Stimulated activated naive CD8-positive, alpha-beta T cell treated with anti-CD3 and anti-CD28 coated beads, Interleukin-15, Interleukin-2, amounts not matched to agents 100 U/mL and 50 U/mL, for 24 hours (primary cell): ENCODE results near the gene HECW1.
"Not testable (repeated sequence)": the region's sequence is repeated elsewhere in the genome, so short reads cannot be mapped to it uniquely, and the experiment has no call there.

Experiments used
- ATAC-seq: fragments of 150-1000 bp; cut with Tn5 transposase; one replicate; pipeline ENCODE4 v1.10.0; 2021
- DNase-seq: peaks from one replicate; pipeline ENCODE4 v3.0.0; 2021

HECW1 gene

GRCh38 chr7:43210539-43210938 lies 98.1 kb downstream of the HECW1 start:
- ATAC-seq, DNase-seq: not testable (repeated sequence)

GRCh38 chr7:43211286-43211685 lies 98.8 kb downstream of the HECW1 start:
- DNase-seq (no peak), ATAC-seq (no peak)

GRCh38 chr7:43211693-43212092 lies 99.2 kb downstream of the HECW1 start:
- DNase-seq = no peak
- no peak for ATAC-seq

GRCh38 chr7:43212921-43213320 lies 100.5 kb downstream of the HECW1 start:
- ATAC-seq (no peak), DNase-seq (no peak)

- no peak for ATAC-seq
- no peak for DNase-seq
Measured at GRCh38 chr7:43215061-43215460, 102.6 kb downstream of the HECW1 start.

- no peak for DNase-seq
- no peak for ATAC-seq
Measured at GRCh38 chr7:43217055-43217454, 104.6 kb downstream of the HECW1 start.

- not testable (repeated sequence) for ATAC-seq, DNase-seq
Measured at GRCh38 chr7:43218901-43219300, 106.5 kb downstream of the HECW1 start.

GRCh38 chr7:43220250-43220649 lies 107.8 kb downstream of the HECW1 start:
- no peak for ATAC-seq
- DNase-seq = no peak

- no peak for DNase-seq
- no peak for ATAC-seq
Measured at GRCh38 chr7:43220742-43221141, 108.3 kb downstream of the HECW1 start.

GRCh38 chr7:43229801-43230200 lies 117.4 kb downstream of the HECW1 start:
- DNase-seq (no peak), ATAC-seq (no peak)

- ATAC-seq (no peak), DNase-seq (no peak)
Measured at GRCh38 chr7:43232366-43232765, 119.9 kb downstream of the HECW1 start.

- ATAC-seq = no peak
- no peak for DNase-seq
Measured at GRCh38 chr7:43234073-43234472, 121.6 kb downstream of the HECW1 start.

GRCh38 chr7:43234968-43235367 lies 122.5 kb downstream of the HECW1 start:
- peak; percentile 28 for ATAC-seq
- no peak for DNase-seq

GRCh38 chr7:43240565-43240964 lies 128.1 kb downstream of the HECW1 start:
- ATAC-seq = no peak

GRCh38 chr7:43242628-43243255 lies 130.3 kb downstream of the HECW1 start:
- ATAC-seq (peak; percentile 32), DNase-seq (no peak)

More at GRCh38 chr7:43240565-43240964, 128.1 kb downstream of the HECW1 start:
- no peak for DNase-seq

- DNase-seq = no peak
- no peak for ATAC-seq
Measured at GRCh38 chr7:43244232-43244631, 131.8 kb downstream of the HECW1 start.

- DNase-seq (no peak), ATAC-seq (no peak)
Measured at GRCh38 chr7:43244784-43245183, 132.3 kb downstream of the HECW1 start.

- ATAC-seq (no peak), DNase-seq (no peak)
Measured at GRCh38 chr7:43247757-43248156, 135.3 kb downstream of the HECW1 start.

GRCh38 chr7:43248553-43248952 lies 136.1 kb downstream of the HECW1 start:
- DNase-seq = no peak
- ATAC-seq = no peak

- ATAC-seq (no peak), DNase-seq (no peak)
Measured at GRCh38 chr7:43248961-43249822, 136.7 kb downstream of the HECW1 start.

- no peak for DNase-seq
- no peak for ATAC-seq
Measured at GRCh38 chr7:43249823-43250145, 137.3 kb downstream of the HECW1 start.

GRCh38 chr7:43260980-43261878 lies 148.8 kb downstream of the HECW1 start:
- peak; percentile 52 for ATAC-seq
- peak; percentile 73 for DNase-seq

- DNase-seq = no peak
- no peak for ATAC-seq
Measured at GRCh38 chr7:43265139-43265538, 152.7 kb downstream of the HECW1 start.
